Activated naive CD8-positive, alpha-beta T cell (primary cell): ENCODE measurements around the gene BHMT2.

ENCODE experiments used
- H3K27ac Mint-ChIP-seq: one replicate; pipeline ENCODE4 v1.8.0; 2021; ENCODE audit warnings: mixed read lengths
- H3K27me3 Mint-ChIP-seq: one replicate; pipeline ENCODE4 v1.8.0; 2021; ENCODE audit warnings: mixed read lengths
- H3K36me3 Mint-ChIP-seq: one replicate; pipeline ENCODE4 v1.8.0; 2021; ENCODE audit warnings: mixed read lengths
- H3K4me1 Mint-ChIP-seq: one replicate; pipeline ENCODE4 v1.8.0; 2021; ENCODE audit warnings: low read depth, mixed read lengths
- H3K4me3 Mint-ChIP-seq: one replicate; pipeline ENCODE4 v1.8.0; 2021; ENCODE audit warnings: mild to moderate bottlenecking, mixed read lengths
- H3K9me3 Mint-ChIP-seq: one replicate; pipeline ENCODE4 v1.8.0; 2021; ENCODE audit warnings: low read depth, mixed read lengths

The BHMT2 gene

DNA sequence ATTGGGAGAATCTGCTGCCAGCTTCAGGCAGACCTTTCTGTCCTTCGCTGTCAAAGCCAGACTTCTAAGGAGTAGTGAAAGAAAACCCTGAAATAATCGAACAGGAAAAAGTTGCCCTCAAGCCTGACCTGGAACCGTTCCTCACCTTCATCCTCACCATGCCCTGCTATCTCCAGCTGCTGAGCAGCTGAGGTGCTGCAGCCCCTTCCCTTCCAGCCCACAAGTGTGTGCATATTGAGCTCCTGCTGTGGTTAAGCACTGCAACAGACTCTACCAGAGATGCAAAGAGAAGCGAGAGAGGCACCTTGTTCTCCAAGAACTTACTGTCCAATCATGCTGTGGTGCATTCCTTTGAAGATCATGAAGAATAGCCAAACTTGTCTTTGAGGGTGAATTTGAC is 18.9 kb downstream of the BHMT2 start:
- Mint-ChIP-seq H3K4me1 (no peaks in the 10 kb centered on the region), H3K27me3 (peaks cover 3% of the 10 kb centered on the region), H3K4me3 (no peak overlapping the region), H3K27ac (no peak overlapping the region), H3K36me3 (no peaks in the 10 kb centered on the region), H3K9me3 (no peaks in the 10 kb centered on the region)

DNA sequence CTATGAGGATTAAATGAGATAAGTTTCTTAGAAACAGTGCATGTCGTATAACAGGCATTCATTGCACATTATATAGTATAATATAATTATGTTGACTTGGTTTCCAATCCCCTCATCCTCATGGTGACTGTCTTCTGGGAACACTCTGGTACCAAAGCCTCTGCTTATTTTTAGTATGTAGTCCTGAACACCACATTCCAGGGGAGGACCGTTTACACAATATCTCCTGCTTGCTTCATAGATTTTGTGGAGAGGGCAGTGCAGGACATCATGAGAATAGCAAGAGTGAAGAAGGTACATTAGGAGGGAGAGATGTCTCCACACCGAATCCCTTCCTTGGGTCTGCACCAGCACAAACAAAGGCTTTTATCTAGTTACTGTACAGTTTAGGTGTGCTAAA is 21.5 kb downstream of the BHMT2 start:
- Mint-ChIP-seq H3K27me3 (peaks cover 8% of the 10 kb centered on the region), H3K27ac (no peak overlapping the region), H3K9me3 (no peaks in the 10 kb centered on the region), H3K36me3 (no peaks in the 10 kb centered on the region), H3K4me3 (no peak overlapping the region), H3K4me1 (no peaks in the 10 kb centered on the region)

GRCh38 chr5:79093762-79094161 is 24.2 kb downstream of the BHMT2 start:
- H3K36me3 Mint-ChIP-seq, result no peaks in the 10 kb centered on the region
- no peak overlapping the region for H3K27ac Mint-ChIP-seq
- H3K9me3 Mint-ChIP-seq, result no peaks in the 10 kb centered on the region
- H3K27me3 Mint-ChIP-seq, result peaks cover 6% of the 10 kb centered on the region
- H3K4me3 Mint-ChIP-seq, result no peak overlapping the region
- H3K4me1 Mint-ChIP-seq, result no peaks in the 10 kb centered on the region

GRCh38 chr5:79105868-79106267 is 36.3 kb downstream of the BHMT2 start:
- H3K4me1 Mint-ChIP-seq, result peaks cover 2% of the 10 kb centered on the region
- H3K9me3 Mint-ChIP-seq, result no peaks in the 10 kb centered on the region
- no peak overlapping the region for H3K27ac Mint-ChIP-seq
- H3K4me3 Mint-ChIP-seq, result no peak overlapping the region
- peaks cover 28% of the 10 kb centered on the region for H3K27me3 Mint-ChIP-seq
- H3K36me3 Mint-ChIP-seq, result peaks cover 4% of the 10 kb centered on the region

DNA sequence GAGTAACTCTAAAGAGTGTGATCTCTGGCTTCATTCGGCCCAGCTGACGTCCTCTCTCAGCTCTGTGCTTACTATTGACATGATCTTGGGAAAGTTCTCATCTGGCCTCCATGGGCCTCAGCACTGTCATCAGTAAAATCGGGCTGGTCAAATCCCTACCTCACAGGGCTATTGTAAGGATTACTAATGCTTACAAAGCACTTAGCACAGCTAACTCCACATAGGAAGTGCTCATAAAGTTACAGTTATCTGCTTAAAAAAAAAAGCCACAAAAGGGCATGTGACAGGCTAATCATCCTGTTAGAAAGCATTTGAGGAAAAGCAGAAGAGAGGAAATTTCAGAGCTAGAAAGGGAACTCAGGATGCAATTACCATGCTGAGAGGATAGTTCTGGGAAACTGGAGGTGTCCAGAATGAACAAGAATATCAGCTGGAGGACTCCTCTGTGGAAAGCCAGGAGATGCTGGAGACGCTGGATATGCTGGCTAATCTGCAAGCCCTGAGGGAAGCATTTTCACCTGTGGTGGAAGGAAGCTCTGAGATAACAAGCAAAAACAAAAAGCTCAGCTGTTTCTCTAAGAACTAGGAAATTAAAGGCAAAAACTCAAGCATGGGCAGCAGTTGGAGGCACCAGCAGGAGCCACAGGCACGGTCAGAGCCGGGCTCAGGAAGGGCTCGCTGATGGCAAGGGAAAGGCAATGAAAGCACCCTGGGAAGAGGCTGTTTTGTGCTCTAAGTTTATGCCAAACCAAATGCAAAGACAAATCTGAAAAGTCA is 37.6 kb downstream of the BHMT2 start:
- H3K36me3 Mint-ChIP-seq, result no peaks in the 10 kb centered on the region
- no peak overlapping the region for H3K27ac Mint-ChIP-seq
- peaks cover 2% of the 10 kb centered on the region for H3K4me1 Mint-ChIP-seq
- H3K4me3 Mint-ChIP-seq, result no peak overlapping the region
- peaks cover 30% of the 10 kb centered on the region for H3K27me3 Mint-ChIP-seq
- no peaks in the 10 kb centered on the region for H3K9me3 Mint-ChIP-seq

- no peaks in the 10 kb centered on the region for H3K9me3 Mint-ChIP-seq
- H3K36me3 Mint-ChIP-seq, result no peaks in the 10 kb centered on the region
- peaks cover 2% of the 10 kb centered on the region for H3K4me1 Mint-ChIP-seq
- H3K4me3 Mint-ChIP-seq, result no peak overlapping the region
- H3K27me3 Mint-ChIP-seq, result peaks cover 26% of the 10 kb centered on the region
- no peak overlapping the region for H3K27ac Mint-ChIP-seq
Measured at GRCh38 chr5:79108086-79108485, 38.5 kb downstream of the BHMT2 start.

DNA sequence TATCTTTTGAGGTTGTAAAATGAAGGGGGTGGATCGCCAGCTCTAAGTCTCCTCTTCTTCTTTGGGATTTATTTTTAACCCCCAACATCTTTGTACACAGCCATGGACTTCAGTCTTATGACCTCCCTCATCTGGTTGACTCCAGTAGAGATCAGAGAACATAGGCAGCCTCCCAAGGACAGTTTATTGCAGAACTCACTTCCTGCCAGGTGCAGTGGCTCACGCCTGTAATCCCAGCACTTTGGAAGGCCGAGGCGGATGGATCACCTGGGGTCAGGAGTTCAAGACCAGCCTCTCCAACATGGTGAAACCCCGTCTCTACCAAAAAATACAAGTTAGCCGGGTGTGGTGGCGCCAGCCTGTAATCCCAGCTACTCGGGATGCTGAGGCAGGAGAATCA is 39.2 kb downstream of the BHMT2 start:
- H3K4me3 Mint-ChIP-seq, result no peak overlapping the region
- H3K36me3 Mint-ChIP-seq, result no peaks in the 10 kb centered on the region
- no peaks in the 10 kb centered on the region for H3K9me3 Mint-ChIP-seq
- peaks cover 24% of the 10 kb centered on the region for H3K27me3 Mint-ChIP-seq
- H3K4me1 Mint-ChIP-seq, result peaks cover 2% of the 10 kb centered on the region
- H3K27ac Mint-ChIP-seq, result no peak overlapping the region

- H3K9me3 Mint-ChIP-seq, result no peaks in the 10 kb centered on the region
- H3K27ac Mint-ChIP-seq, result no peak overlapping the region
- peaks cover 22% of the 10 kb centered on the region for H3K27me3 Mint-ChIP-seq
- no peaks in the 10 kb centered on the region for H3K36me3 Mint-ChIP-seq
- peaks cover 2% of the 10 kb centered on the region for H3K4me1 Mint-ChIP-seq
- H3K4me3 Mint-ChIP-seq, result no peak overlapping the region
Measured at GRCh38 chr5:79109527-79110492, 40.2 kb downstream of the BHMT2 start.

DNA sequence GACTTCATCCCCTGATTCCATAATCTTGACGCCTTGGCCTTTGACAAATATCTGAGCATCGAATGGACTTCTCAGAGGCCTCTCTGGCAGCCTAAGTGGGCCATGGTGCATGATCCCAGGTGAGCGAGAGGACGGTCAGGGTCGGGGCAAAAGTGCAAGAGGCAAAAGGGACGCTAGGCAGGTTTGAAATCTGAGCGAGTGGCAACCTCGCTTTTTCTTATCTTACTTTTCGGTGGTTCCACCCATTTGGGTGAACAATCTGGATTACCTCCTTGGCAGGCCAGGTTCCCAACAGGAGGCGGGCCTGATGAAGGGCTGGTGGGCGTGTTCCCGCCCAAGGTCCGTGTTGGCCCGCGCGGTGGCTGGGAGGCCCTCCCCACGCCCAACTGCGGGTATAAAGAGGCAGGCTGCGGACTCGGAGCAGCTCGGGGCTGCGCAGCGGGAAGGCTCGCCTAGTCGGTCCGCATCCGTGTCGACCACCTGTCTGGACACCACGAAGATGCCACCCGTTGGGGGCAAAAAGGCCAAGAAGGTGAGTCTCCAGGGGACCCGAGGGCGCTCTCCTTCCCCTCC is 41.9 kb downstream of the BHMT2 start, which contains the start of gene BHMT:
Gene BHMT (plus strand): TSS at position 423 of the 573 bp plus-strand sequence. CDS start 77 bp downstream, at position 500.
- Mint-ChIP-seq H3K4me1 (peaks cover 2% of the 10 kb centered on the region), H3K9me3 (no peaks in the 10 kb centered on the region), H3K4me3 (no peak within 1 kb of the TSS), H3K36me3 (no peaks in the 10 kb centered on the region), H3K27me3 (peaks cover 14% of the 10 kb centered on the region), H3K27ac (no peak within 1 kb of the TSS)

GRCh38 chr5:79111960-79112702 is 42.6 kb downstream of the BHMT2 start:
- H3K4me1 Mint-ChIP-seq, result peaks cover 2% of the 10 kb centered on the region
- no peak overlapping the region for H3K4me3 Mint-ChIP-seq
- no peak overlapping the region for H3K27ac Mint-ChIP-seq

DNA sequence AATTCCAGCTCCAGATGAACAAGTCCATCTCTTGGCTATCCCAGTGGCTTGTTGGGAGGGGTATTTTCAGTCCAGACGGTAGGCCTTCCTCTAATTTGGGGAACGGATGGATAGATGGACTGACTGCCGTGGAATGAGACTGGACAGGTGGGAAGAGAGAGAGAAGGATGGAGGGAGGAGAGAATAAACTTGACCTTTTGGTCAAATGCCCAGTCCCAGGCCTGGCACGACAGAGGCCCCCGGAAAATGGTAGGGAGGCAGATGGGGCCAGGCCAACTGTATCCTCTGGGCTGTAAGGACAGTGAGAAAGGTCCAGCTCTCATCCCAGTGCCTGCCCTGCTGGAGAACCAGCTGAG is 43.1 kb downstream of the BHMT2 start:
- no peak overlapping the region for H3K4me3 Mint-ChIP-seq
- H3K27ac Mint-ChIP-seq, result no peak overlapping the region
- H3K27me3 Mint-ChIP-seq, result peaks cover 14% of the 10 kb centered on the region
- no peaks in the 10 kb centered on the region for H3K9me3 Mint-ChIP-seq
- H3K4me1 Mint-ChIP-seq, result peaks cover 2% of the 10 kb centered on the region
- H3K36me3 Mint-ChIP-seq, result no peaks in the 10 kb centered on the region

More at GRCh38 chr5:79111960-79112702, 42.6 kb downstream of the BHMT2 start:
- Mint-ChIP-seq H3K9me3 (no peaks in the 10 kb centered on the region), H3K27me3 (peaks cover 14% of the 10 kb centered on the region), H3K36me3 (no peaks in the 10 kb centered on the region)

GRCh38 chr5:79119486-79119885 is 49.9 kb downstream of the BHMT2 start:
- peaks cover 7% of the 10 kb centered on the region for H3K27me3 Mint-ChIP-seq
- no peaks in the 10 kb centered on the region for H3K4me1 Mint-ChIP-seq
- H3K27ac Mint-ChIP-seq, result no peak overlapping the region
- H3K36me3 Mint-ChIP-seq, result peaks cover 3% of the 10 kb centered on the region
- H3K4me3 Mint-ChIP-seq, result no peak overlapping the region
- H3K9me3 Mint-ChIP-seq, result no peaks in the 10 kb centered on the region

DNA sequence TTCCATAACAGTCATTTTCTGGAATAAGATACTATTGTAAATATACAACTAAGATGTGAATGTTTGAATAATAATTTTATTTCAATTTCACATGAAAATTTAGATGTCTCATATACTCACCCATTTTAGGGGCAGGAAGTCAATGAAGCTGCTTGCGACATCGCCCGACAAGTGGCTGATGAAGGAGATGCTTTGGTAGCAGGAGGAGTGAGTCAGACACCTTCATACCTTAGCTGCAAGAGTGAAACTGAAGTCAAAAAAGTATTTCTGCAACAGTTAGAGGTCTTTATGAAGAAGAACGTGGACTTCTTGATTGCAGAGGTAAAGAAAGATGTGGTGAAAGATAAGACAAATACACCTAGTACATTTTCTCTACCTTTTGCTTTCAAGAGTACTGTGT is 50.7 kb downstream of the BHMT2 start:
- peaks cover 3% of the 10 kb centered on the region for H3K36me3 Mint-ChIP-seq
- H3K27ac Mint-ChIP-seq, result no peak overlapping the region
- no peaks in the 10 kb centered on the region for H3K4me1 Mint-ChIP-seq
- H3K9me3 Mint-ChIP-seq, result no peaks in the 10 kb centered on the region
- H3K27me3 Mint-ChIP-seq, result peaks cover 7% of the 10 kb centered on the region
- H3K4me3 Mint-ChIP-seq, result no peak overlapping the region

DNA sequence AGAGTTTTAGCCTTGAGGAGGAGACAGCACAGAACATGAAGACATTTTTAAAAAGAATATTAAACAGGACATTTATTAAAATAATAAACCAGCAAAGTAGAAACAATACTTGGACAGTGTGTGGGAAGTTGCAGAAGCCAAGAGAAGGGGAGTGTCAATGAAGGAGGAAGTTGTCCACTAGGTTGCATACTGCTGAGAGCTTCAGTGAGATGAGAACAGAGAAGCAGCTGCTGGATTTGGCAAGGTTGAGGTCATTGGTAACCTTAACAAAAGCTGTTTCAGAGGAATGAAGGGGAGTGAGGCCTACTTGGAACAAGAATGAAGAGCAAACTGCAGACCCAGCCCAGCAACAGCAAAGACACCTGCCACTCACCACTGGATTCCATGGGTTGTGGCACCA is 53.4 kb downstream of the BHMT2 start:
- no peaks in the 10 kb centered on the region for H3K9me3 Mint-ChIP-seq
- peaks cover 7% of the 10 kb centered on the region for H3K27me3 Mint-ChIP-seq
- H3K4me3 Mint-ChIP-seq, result no peak overlapping the region
- H3K27ac Mint-ChIP-seq, result no peak overlapping the region
- no peaks in the 10 kb centered on the region for H3K4me1 Mint-ChIP-seq
- H3K36me3 Mint-ChIP-seq, result peaks cover 3% of the 10 kb centered on the region
